ENCODE measurements around the gene CEMIP. TPM values are rescaled to one million over a fixed set of nuclear protein-coding genes. Genes with fewer than 3 reads are reported as not detected.

The CEMIP gene
- total RNA-seq, 1 donor from 2014 or later: 0.77 TPM

DNA sequence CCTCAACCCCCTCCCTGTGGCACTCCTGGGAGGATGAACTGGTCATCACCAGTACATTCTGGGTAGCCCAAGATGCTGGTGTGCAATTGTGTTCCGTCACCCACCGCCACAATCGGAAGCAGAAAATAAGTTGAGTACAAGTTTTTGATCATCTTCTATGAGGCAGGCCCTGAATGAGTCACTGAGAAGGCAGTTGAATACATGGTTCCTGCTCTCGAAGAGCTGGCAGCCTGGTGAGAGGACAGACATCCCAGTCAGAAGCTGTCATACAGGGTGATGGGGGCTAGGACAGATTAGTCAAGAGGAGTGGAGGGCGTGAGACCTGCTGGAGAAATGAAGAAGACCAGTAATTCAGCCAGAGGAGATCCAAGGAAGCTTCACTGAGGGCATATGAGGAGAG lies 6.2 kb downstream of the CEMIP start:
- no peak for DNase-seq (ENCODE audit: low spot score, unreplicated experiment)
- no peak overlapping the region for H3K4me3 Mint-ChIP-seq (ENCODE audit: low read depth)
- TF ChIP-seq, protein P1, sequence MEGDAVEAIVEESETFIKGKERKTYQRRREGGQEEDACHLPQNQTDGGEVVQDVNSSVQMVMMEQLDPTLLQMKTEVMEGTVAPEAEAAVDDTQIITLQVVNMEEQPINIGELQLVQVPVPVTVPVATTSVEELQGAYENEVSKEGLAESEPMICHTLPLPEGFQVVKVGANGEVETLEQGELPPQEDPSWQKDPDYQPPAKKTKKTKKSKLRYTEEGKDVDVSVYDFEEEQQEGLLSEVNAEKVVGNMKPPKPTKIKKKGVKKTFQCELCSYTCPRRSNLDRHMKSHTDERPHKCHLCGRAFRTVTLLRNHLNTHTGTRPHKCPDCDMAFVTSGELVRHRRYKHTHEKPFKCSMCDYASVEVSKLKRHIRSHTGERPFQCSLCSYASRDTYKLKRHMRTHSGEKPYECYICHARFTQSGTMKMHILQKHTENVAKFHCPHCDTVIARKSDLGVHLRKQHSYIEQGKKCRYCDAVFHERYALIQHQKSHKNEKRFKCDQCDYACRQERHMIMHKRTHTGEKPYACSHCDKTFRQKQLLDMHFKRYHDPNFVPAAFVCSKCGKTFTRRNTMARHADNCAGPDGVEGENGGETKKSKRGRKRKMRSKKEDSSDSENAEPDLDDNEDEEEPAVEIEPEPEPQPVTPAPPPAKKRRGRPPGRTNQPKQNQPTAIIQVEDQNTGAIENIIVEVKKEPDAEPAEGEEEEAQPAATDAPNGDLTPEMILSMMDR (IDR thresholded peaks at IDR 0.05; ENCODE audit: unreplicated experiment): no peak
- no peak overlapping the region for H3K27ac Mint-ChIP-seq
- peaks cover 49% of the 10 kb centered on the region for H3K27me3 Mint-ChIP-seq
- H3K36me3 Mint-ChIP-seq (ENCODE audit: insufficient read depth): no peaks in the 10 kb centered on the region
- H3K9me3 Mint-ChIP-seq (ENCODE audit: low read depth): no peaks in the 10 kb centered on the region
- no peaks in the 10 kb centered on the region for H3K4me1 Mint-ChIP-seq (ENCODE audit: low read depth)

DNA sequence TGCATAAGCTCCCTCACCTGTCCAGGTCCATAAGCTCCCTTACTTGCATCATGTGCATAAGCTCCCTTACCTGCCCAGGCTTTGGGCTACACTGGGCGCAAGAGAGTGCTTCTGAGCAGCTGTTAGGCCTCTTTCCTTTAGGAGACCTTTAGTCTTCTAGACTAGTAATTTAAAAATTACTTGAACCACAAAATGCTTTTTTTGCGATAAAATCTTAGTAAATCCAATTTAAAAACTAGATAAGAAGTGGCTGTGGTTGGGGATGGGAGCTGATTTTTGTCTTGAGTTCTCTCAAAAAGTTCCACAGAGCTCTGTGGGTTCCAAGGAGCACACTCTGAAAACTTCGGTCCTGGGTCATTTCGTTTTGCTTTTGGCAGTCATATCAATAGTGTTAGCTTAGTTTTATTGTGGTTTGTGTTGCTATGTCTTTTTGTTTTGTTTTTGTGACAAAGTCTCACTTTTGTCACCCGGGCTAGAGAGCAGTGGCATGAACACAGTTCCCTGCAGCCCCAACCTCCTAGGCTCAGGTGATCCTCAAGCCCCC lies 6.7 kb downstream of the CEMIP start:
- Mint-ChIP-seq H3K36me3 (ENCODE audit: insufficient read depth) (no peaks in the 10 kb centered on the region), H3K27me3 (peaks cover 47% of the 10 kb centered on the region), H3K27ac (no peak overlapping the region), H3K9me3 (ENCODE audit: low read depth) (no peaks in the 10 kb centered on the region), H3K4me1 (ENCODE audit: low read depth) (no peaks in the 10 kb centered on the region), H3K4me3 (ENCODE audit: low read depth) (no peak overlapping the region)
- no peak for DNase-seq (ENCODE audit: low spot score, unreplicated experiment)
- TF ChIP-seq, protein P1 (IDR thresholded peaks at IDR 0.05; ENCODE audit: unreplicated experiment): no peak

DNA sequence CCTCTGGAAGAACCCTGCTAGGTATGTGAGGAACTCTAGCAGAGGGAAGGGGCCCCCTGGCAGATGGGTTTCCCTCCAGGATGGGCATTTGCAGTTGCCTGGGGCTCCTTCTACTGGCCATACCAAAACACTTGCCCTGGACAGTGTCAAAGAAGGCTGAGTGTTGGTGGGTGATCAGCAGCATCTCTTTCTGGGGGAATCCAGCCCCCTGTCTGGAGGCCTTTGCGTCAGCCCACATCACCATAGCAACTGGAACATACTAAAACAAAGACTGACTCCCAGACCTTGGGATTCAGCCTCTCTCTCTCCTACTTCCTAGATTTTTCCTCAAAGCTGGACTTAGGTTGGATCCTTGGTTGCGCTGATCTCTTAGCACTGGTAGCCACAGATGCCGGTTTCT lies 8.1 kb downstream of the CEMIP start:
- DNase-seq (ENCODE audit: low spot score, unreplicated experiment): no peak
- Mint-ChIP-seq H3K27ac (no peak overlapping the region), H3K36me3 (ENCODE audit: insufficient read depth) (no peaks in the 10 kb centered on the region), H3K9me3 (ENCODE audit: low read depth) (no peaks in the 10 kb centered on the region), H3K27me3 (peaks cover 39% of the 10 kb centered on the region), H3K4me1 (ENCODE audit: low read depth) (no peaks in the 10 kb centered on the region), H3K4me3 (ENCODE audit: low read depth) (no peak overlapping the region)
- TF ChIP-seq, protein P1 (IDR thresholded peaks at IDR 0.05; ENCODE audit: unreplicated experiment): no peak

DNA sequence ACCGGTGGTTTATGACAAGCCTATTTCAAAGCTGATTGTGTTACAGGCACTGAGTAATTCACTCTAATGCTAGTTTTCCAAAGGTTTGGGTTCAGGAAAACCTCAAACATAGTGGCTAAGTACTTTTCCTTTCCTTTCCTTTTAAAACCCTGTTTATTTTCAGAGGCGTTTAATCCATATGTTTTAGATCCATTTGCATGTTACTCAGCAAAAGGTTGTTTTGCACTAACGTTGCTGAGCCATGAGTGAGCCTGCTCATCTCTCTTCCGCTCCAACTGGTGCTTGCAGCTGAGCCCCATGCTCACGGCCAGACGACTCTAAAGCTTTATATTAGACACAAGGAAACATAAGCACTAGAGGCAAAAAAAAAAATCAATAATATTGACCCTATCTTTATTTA lies 9.4 kb downstream of the CEMIP start:
- DNase-seq (ENCODE audit: low spot score, unreplicated experiment): no peak
- Mint-ChIP-seq H3K27ac (no peak overlapping the region), H3K4me1 (ENCODE audit: low read depth) (no peaks in the 10 kb centered on the region), H3K36me3 (ENCODE audit: insufficient read depth) (no peaks in the 10 kb centered on the region), H3K9me3 (ENCODE audit: low read depth) (no peaks in the 10 kb centered on the region), H3K4me3 (ENCODE audit: low read depth) (no peak overlapping the region), H3K27me3 (peaks cover 27% of the 10 kb centered on the region)
- TF ChIP-seq, protein P1 (IDR thresholded peaks at IDR 0.05; ENCODE audit: unreplicated experiment): no peak

DNA sequence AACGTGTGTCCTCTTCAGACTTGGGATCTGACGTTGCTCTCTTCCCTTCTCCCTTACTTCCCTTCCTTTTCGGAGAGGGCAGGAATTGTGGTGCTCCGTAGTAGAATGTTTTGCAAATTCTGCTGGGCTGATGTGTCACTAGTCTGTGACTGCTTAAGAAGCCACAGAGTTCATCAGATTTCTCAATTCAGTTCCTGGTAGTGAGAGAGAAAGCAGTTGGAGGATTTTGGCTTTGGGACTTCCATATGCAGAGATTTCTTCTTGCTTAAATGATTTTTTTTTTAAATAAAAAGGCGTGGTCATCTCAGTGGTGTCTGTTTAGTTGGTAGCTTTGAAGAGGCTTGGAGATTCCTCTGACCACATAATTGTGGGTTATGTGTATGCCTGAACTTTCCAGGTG lies 10.1 kb downstream of the CEMIP start:
- Mint-ChIP-seq H3K9me3 (ENCODE audit: low read depth) (no peaks in the 10 kb centered on the region), H3K36me3 (ENCODE audit: insufficient read depth) (no peaks in the 10 kb centered on the region), H3K27me3 (peaks cover 22% of the 10 kb centered on the region), H3K27ac (no peak overlapping the region), H3K4me1 (ENCODE audit: low read depth) (no peaks in the 10 kb centered on the region), H3K4me3 (ENCODE audit: low read depth) (no peak overlapping the region)
- DNase-seq (ENCODE audit: low spot score, unreplicated experiment): no peak
- TF ChIP-seq, protein P1 (IDR thresholded peaks at IDR 0.05; ENCODE audit: unreplicated experiment): no peak

Measured in progenitor cell of endocrine pancreas (in vitro differentiated cells).